HG03378 (cell line): ENCODE results near the gene GLCCI1.
"Not testable (repeated sequence)": the region's sequence is repeated elsewhere in the genome, so short reads cannot be mapped to it uniquely, and the experiment has no call there.

Experiments
- ATAC-seq: cut with Tn5 transposase; IDR thresholded peaks from one replicate; pipeline ENCODE4 v1.9.1; 2021; ENCODE audit warnings: mild to moderate bottlenecking, moderate library complexity; ENCODE audit not compliant: unreplicated experiment

GLCCI1 gene

DNA sequence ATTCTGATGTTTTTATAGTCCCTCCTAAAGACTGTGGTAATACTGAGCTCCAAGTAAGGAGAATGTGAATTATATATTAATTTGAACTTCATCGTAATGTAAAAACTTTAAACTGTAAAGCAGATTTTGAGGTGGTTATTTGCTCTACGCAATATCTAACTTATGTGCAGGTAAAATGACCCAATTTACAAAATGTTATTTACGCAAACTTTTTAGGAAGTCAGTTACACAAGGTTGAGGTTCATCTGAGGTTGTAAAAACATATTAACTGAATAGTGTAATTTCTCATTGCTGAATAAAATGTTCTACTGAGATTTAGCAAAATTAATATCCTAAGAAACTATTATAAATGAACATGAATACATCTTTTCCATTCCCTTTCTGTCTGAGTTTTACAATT is 15.8 kb downstream of the GLCCI1 start:
- no peak for ATAC-seq

DNA sequence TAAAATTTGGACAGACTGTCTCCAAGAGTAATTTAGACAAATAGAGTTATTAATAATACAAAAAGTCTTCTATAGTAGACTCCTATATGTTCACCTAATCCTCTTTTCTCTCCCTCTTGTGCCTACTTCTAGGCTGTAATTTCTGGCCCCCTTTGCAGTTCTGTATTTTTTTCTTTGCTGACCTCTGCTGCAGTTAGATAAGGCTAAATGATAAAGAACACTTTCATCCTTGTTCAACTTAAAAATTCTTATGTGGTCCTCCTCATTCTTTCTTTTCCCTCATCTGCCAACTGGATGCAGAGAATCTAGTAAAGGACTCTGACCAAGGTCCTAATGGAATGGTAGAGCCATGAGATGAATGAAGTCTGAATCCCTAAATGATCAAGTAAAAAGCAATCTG is 20.1 kb downstream of the GLCCI1 start:
- ATAC-seq: no peak

DNA sequence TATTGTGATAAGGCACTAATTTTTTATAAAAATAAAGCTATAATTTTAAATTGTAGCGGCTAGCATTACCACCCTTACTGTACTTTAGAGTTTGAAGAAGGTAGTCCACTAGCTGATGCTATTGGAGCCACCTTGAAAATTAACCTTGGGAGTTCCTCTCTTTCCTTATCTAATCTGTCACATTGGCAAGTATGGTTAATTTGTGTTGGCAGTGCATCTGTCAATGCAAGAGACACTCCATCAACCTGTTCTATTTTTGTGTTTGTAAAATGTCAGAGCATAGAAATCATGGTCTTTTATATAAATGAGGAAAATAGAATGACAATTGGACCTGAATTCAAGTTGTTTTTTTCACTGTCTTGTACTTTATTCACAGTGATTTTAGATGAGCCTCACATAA is 20.5 kb downstream of the GLCCI1 start:
- ATAC-seq: no peak

DNA sequence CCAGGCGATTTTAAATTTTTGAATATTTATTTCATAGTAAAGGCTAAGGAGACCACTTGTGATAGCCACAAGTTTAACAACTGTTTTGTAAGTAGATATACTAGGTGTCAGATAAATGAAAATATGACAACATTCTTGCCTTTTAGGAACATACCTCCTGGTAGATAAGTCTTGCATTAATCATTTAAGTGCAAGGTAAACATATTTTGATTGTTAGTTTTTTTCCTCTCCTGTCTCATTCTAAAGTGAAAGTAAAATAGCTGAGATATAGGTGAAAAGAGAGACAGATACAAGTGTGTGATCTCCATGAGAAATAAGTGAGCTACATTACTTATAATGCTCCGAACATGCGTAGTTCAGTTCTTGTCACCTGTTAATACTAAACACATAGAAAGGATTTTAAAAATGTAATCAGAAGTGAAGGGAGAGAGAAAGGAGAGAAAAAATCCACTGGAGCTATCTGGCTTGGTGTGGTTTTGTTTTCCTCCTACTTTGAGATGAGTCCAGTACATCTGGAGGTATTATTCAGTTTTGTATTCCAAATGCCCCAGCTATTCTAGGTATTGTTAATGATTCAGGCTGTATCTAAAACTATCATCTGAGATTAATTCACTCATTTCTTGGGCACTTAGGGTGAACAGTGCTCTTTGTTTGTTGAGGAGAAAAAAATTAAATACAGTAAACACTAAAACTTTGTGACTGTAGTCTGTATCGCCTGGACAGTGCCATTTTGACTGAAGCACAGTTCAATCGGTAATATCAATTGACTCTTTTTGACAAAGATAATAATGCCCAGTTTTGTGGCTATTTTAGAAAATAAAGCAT is 21.2 kb downstream of the GLCCI1 start:
- ATAC-seq: no peak

DNA sequence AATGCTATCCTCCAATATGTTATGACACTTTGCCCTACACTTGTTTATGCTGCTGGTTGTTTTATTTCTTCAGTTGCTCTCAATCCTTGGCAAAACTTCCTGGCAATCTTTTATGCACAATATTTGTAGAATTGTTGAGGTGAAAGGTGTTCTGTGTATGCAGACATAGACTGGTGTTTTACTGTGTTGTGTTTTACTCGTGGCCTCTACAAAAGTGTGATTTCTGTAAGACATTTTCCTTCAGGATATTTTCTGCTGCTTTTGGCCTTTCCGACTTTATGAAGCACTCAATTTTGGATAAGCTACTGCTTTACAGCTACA is 21.8 kb downstream of the GLCCI1 start:
- ATAC-seq: no peak

DNA sequence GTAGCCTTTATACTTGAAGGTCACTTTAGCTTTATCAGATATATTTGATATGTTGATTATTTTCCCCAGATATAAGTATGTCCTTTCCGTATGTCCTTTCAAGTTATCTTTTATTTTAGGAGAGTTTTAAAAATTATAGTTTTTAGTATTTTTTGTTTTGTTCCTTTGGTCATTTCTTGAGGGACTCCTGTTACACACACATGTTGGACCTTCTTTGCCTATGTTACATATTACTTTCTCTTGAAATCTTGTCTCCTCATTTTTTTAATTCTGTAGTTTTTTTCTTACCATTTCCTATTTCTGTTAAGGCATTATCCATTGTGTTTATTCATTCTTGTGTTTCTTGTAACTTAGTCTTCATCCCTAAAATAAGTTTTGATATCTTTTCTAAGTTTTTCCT is 23.9 kb downstream of the GLCCI1 start:
- ATAC-seq: no peak

DNA sequence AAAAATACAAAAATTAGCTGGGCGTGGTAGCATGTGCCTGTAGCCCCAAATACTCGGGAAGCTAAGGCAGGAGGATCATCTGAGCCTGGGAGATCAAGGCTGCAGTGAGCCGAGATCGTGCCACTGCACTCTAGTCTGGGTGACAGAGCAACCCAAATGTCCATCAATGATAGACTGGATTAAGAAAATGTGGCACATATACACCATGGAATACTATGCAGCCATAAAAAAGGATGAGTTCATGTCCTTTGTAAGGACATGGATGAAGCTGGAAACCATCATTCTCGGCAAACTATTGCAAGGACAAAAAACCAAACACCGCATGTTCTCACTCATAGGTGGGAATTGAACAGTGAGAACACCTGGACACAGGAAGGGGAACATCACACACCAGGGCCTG is 26.8 kb downstream of the GLCCI1 start:
- ATAC-seq: not testable (repeated sequence)

DNA sequence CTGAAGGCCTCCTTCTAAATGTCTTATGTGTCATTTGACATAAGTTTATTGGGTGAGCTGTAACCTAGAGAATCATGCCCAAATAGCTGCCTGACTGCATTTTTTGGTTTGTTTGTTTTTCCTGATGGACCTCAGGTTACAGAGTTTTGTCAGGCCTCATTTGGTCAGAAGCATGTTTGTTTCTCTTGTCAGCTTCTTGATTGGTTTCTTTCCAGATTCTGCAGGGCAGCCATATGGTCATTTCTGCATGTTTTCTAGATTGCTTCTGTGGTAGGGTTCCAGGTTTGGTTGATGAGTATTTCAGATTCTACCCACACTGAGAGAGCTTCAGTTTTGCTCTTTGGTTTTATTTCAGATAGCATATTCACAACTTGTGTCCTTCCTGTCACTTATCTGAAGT is 28.0 kb downstream of the GLCCI1 start:
- ATAC-seq: no peak

DNA sequence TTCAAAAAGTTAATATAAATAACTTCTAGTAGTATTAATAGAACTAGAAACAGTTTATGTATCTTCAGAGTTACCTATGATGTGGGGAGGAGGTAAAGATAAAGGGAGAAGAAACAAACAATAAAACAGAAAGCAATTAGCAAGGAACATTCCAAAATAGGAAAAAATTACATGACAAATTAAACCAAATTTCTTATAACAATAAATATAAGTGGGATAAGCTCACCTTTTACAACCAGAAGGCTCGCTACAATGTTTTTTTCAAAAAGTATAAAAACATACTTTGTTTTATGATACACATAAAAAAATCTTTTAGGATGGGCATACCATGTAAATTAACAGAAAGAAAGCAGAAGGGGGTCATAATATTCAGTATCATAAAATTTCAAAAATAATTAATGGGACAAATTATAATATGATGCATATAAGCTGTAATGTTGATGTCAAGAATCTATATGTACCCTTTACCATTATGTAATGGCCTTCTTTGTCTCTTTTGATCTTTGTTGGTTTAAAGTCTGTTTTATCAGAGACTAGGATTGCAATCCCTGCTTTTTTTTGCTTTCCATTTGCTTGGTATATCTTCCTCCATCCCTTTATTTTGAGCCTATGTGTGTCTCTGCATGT is 31.8 kb downstream of the GLCCI1 start:
- no peak for ATAC-seq

DNA sequence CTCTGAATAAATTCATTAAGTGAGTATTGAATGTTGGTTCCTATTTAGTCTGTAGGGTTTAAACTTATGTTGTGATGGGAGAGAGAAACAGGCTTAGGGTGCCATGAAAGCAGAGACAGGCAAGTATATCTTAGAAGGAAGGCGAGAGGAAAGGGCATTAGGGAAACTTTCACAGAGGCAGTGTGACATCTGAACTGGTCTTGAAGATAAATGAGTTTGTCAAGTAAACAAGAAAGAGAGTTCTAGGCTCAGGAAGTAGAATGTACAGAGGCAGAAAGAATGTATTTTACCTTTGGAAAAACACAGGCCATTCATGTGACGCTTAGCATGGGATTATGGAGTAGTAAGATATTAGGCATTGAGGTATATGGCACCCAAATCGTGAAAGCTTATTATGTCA is 34.5 kb downstream of the GLCCI1 start:
- ATAC-seq: no peak

DNA sequence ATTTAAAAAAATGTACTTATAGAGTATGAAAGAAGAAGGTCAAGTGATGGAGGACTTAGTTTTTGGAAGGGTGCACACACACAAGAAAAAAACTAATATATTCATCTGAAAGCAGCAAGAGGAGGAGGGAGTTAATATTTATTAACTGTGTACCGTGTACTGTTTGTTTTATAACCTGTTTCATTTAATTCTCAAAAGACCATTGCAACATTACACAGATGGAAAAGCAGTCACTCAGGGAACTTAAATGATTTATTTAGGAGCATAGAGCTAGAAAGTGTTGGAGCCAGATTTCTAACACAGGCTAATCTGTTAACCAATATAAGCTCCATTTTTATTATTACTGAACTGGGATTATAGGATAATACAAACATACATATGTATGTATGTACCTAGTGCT is 36.7 kb downstream of the GLCCI1 start:
- ATAC-seq: no peak

DNA sequence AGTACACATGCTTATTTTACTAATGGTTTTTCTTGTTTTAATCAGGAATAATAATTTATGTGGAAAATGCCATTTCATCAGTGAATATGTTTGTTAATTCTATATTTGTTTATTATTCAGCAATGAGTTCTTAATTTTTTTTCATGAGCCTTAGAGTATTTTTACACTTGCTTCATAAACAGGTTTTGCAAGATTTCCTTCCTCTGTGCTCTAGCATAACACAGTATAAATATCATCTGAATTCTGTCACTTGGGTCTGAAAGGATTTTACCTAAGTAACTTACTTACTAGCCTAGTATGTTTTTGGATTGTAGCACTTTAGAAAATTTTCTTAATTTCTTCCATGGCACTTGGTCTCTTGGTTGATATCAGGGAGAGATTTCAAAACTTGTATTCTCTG is 45.8 kb downstream of the GLCCI1 start:
- ATAC-seq: no peak

DNA sequence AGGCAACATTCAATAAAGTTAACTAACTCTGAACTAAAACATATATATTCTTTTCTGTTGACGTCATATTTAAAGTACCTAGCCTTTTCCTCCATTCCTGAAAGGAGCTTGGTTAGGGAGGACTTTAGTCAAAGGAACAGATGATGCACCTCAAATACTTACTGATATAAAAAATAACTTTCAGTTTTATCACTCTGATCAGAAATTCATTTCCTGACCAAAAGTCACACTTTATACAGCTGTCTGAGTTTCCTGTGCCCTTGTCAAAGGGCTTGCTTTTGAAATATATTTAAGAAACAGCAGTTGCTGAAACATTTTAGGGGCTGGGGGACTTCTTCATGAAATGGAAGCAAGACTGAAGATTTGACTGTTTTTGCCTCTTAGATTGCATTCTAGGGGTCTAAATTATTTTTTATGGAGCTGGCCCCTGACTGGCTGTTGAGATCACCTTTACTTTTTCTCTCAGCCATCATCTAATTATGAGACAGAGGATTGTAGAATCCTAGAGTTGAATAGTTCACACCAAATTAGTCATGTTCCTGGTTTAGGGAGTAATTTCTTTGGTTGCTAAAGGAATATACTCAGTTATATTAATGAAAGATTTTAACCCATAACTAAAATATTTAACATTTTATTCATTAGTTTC is 46.6 kb downstream of the GLCCI1 start:
- ATAC-seq: no peak

DNA sequence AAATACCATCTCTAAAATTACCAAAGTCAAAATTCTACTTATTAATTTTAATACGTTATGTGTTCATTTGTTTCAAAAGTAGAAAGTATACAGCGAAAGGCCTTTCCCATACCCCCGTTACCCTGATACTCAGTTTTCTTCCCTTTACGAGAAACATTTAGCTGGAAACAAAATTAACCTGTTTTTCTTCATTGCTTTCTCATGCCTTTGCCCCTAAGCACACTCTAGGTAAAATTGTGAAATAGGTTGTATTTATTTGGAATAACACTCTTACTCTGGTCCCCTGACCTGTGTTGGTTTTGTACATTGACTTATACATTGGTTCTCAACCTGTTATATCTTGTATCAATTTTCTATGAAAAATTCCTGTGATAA is 47.1 kb downstream of the GLCCI1 start:
- no peak for ATAC-seq

DNA sequence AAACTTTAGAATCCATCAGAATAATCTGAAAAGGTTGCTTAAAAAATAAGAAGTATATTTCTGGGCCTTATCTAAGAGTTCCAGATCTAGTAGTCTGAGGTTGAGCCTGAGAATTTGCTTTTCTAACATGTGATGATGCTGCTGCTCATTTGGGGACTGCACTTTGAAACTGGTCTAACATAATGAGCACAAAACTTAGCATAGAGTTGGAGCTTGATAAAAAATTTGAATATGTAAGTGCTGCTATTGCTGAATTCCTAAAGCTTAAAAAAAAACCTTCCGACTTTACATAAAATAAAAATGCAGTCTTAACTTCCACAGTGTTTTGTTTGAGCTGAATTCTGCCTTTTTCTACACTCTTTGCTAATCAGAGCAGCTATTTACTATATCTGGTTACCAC is 48.8 kb downstream of the GLCCI1 start:
- no peak for ATAC-seq

DNA sequence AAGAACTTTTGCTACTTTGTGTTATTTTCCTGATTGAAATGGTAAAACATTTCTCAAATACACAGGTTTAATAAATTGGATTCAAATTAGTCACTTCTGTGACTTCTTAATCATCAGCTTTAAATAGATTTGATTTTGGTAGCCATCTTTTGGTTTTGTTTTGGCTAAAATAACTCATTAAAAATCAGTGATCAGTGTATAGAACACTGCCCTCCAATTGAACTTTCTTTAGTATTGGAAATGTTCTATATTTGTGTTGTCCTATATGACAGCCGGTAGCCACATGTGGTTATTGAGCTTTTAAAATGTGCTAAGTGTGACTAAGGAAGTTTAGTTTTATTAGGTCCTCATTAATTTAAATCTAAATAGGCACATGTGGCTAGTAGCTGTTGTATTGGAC is 50.4 kb downstream of the GLCCI1 start:
- peak; percentile 79 for ATAC-seq

DNA sequence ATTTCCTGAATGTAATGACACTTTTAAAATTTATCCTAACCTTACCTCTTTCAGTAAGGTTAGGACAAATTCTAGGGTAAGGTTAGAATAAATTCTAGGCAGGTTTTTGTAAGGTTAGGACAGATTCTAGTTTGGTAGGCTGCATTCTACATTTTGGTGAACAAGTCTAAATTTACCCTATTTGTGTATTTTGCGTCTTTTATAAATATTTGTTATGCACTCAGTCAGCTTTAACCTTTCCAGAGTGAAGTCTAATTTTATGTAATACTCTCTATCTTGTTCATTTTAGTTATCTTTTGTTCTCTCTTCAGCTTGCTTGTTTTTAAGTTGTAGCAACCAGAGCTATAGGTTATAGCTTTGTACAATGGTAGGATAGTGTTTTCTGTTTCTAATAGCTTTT is 54.0 kb downstream of the GLCCI1 start:
- ATAC-seq: no peak

DNA sequence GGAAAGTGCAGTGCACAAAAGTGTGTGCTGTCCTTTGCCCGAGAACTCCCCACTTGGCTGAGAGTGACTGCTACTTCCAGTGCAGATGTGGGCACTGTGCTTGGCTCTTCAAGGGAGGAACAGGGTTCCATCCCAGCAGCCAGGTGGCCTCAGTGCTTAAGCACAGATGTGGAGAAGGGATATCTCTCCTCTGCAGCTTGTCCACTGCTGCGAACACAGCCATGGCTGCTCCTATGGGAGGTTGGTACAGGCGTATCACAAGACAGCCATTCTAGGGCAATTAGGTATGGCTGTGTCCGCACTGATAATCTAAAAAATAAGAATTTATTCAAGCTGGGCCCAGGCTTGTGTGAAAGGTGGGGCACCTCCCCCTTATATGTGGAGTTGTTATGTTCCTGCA is 66.6 kb downstream of the GLCCI1 start:
- no peak for ATAC-seq

DNA sequence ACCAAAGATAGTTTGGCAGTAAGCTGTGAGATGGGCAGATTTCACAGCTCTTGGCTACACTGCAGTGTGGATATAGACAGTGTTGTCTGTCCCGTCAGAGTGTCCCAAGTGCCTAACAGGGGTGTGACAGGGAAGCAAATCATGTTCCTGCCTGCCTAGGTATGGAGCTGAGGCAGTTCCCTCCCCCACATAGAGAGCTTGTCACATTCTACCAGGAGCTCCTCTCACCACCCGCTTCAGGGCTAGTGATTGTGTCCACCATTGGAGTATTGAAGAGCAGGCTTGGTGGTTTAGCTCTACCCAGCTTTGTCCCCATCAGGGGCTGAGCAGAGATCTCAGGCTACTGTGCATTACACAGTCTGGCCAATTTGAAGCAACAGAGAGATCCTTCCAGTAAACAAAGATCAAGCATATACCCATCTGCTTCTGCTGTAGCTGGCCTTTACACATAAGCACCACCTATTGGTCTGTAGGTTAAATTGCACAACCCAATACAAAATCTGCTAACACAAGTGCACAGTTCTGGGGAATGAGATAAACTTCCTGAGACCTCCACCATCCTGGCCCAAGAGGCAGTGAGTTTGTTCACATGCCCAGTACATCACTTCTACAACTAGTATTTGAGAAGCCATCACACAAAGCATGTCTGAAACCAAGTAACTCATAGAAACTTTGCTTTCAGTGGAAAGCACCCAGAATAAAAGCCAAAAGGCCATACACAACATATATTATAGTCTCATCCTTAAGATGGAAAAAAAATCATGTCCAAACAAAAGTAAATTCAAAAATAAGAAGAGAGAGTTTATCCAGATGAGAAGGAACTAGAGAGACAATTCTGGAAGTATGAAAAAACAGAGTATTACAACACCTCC is 67.3 kb downstream of the GLCCI1 start:
- peak; percentile 55 for ATAC-seq

DNA sequence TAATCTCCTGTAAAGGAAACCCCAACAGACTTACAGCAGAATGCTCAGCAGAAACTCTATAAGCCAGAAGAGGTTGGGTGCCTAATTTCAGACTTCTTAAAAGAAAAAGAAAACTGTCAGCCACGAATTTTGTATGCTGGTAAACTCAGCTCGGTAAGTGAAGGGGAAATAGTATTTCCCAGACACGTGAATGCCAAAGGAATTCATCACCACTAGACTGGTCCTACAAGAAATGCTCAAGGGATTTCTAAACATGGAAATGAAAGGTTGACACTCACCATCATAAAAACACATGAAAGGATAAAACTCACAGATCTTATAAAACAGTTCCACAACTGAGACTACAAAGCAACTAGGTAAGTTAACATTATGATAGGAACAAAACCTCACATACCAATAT is 68.6 kb downstream of the GLCCI1 start:
- ATAC-seq: no peak

DNA sequence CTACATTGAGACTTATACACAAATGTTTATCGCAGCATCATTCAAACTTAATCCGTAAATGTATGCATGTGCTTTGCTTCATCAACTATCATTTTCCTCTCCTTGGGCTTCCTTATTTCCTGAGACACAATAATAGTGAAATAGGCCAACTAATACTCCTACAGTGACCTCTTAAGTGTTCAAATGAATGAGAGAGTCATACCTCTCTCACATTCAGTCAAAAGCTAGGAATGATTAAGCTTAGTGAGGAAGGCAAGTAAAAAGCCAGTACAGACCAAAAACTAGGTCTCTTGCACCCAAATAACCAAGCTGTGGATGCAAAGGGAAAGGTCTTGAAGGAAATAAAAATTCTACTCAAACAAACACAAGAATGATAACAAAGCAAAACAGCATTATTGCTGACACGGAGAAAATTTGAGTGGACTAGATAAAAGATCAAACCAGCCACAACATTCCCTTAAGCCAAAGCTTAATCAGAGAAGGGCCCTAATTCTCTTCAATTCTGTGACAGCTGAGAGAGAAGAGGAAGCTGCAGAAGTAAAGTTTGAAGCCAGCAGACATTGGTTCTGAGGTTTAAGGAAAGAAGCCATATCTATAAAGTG is 72.3 kb downstream of the GLCCI1 start:
- no peak for ATAC-seq
